Measurements from ENCODE around the gene DNAAF5.

The DNAAF5 gene

DNA sequence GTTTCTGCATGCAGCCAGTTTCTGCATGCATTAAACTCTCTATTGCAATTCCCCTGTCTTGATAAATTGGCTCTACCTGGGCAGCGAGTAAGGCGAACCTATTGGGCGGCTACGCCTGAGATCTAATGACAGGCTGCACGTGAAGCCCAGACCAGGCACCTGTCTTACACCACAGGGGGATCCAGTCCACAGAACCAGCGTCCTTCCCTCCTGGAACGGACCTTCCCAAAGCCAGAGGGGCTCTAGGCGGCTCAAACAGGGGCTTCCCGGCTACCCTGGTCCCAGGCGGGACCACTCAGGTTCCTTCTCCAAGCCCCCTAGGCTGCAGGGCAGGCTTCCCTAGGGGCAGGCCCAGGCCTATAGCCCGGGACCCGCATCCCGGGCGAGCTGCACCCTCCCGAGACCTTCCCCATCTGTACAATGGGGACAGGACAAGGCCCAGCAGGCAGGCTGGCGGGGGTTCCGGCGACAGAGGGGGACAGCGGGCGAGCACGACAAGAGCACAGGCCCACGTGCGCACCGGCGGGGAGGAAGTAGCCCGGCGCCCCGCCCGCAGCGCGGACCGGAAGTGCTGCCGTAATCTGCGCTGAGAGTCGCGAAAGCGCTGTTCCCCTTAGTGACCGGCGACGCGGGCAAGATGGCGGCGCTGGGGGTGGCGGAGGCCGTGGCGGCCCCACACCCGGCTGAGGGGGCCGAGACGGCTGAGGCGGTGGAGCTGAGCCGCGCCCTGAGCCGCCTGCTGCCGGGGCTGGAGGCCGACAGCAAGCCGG is at the start of gene DNAAF5:
Gene DNAAF5 (plus strand): TSS at position 616 of the 770 bp plus-strand sequence. CDS start 22 bp downstream, at position 638.
- peak; percentile 77 for DNase-seq

DNA sequence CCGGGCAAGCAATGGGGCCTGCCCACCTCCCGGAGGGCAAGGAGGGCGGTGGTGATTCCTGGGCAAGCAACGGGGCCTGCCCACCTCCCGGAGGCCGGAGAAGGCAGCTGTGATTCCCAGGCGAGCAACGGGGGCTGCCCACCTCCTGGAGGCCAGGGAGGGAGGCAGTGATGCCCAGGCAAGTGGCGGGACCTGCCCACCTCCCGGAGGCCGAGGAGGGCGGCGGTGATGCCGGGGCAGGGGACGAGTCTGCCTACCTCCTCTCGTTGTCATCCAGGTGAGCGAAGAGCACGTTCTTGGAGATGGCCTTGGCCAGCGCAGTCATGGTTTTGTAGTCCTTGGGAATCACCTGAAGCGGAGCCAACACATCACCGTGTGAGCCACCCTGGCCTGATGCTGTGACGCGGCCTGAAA is 49.5 kb upstream of the DNAAF5 start:
- DNase-seq: no peak

DNA sequence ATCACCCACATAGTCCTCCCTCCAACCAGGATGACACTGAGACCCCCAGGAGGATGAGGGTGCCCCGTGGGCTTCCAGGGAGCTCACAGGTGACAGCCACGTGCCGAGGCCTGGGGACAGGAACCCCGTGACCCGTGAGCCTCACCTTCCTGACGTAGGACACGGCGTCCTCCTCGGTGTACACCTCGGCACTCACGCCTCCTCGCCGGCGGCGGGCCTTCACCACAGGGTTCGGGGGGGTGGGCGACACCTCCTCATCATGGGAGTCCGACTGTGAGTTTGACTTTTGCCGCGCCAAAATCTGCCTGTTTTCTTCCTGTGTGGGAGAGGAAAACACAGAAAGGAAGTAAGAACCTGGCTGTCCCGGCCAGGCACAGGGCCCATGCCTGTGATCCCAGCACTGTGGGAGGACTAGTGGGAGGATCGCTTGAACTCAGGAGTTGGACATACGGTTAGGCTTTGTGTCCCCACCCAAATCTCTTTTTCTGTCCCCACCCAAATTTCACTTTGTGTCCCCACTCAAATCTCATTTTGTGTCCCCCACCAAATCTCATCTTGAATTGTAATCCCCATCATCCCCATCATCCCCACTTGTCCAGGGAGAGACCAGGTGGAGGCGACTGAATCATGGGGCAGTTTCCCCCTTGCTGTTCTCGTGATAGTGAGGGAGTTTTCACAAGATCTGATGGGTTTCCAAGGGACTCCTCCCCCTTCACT is 45.9 kb upstream of the DNAAF5 start:
- DNase-seq: no peak

DNA sequence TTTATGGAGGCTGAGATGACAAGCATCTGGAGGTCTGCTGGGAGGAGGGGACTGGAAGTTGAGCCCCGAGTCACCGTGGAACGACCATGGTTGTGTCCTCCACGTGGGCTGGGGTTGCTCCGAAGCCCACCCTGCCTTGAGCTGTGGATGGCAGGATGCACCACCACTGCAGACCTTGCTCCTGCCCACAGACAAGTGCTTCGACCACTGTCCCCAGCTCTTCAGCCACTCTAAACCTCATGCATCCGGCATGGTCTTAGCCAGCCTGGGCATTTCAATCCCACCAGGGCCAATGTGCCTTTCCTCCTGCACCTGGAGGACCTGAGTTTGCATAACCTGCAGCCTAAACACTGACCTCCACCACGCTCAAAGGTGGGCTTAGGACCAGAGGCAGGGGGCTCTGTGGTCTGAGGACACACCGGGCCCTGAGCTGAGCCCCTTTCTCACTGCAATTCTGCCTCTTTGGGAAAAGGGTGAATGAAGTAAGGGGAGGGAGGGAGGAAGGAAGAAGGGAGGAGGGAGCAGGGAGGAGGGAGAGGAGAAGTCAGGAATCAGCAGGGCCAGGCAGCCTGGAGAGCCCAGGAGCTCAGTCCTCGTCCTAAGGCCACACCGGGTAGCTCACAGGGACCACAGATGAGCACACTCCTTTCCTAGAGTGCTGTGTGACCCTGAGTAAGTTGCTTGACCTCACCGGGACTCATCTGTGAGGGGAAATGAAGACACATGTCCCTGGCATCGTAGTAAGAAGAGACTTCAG is 44.8 kb upstream of the DNAAF5 start:
- no peak for DNase-seq

- no peak for DNase-seq
Measured at GRCh38 chr7:682810-683209, 43.7 kb upstream of the DNAAF5 start.

GRCh38 chr7:683526-684205 is 42.8 kb upstream of the DNAAF5 start:
- no peak for DNase-seq

DNA sequence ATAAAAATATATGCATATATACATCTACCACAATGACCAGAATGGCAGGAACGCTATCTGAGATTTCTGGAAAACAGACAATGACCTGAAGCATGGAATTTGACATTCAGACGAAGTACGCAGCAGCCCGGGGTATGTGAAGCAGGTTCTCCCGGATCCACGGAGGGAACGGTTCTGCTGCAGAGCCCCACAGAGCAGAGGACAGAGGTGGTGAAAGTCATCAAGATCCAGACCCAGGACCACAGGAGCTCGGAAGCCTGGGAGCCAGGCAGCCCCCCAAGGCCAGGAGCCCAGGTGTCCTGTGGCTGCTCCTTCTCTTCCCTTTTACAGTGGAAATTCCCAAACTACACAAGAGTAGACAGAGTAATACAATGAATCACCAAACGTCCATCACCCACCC is 42.1 kb upstream of the DNAAF5 start:
- no peak for DNase-seq

DNA sequence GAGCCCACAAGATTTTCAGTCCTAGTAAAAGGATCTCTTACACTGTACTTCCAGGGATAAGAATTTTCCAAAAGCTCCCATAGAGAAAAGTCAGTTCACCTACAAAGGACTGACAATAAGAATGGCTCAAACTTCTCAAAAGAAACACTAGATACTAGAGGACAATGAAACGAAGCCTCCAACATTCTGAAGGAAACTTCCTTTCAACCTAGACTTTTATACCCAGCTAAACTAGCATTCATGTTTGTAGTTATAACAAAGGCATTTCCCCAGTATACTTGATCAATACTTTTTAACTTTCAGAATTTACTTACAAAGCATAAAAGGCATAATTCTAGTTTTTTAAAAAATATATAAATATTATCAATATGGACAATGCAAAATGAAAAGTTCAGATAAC is 41.0 kb upstream of the DNAAF5 start:
- DNase-seq: no peak

- DNase-seq: no peak
Measured at GRCh38 chr7:690478-691360, 35.8 kb upstream of the DNAAF5 start.

- DNase-seq: no peak
Measured at GRCh38 chr7:691361-692045, 35.0 kb upstream of the DNAAF5 start.

DNA sequence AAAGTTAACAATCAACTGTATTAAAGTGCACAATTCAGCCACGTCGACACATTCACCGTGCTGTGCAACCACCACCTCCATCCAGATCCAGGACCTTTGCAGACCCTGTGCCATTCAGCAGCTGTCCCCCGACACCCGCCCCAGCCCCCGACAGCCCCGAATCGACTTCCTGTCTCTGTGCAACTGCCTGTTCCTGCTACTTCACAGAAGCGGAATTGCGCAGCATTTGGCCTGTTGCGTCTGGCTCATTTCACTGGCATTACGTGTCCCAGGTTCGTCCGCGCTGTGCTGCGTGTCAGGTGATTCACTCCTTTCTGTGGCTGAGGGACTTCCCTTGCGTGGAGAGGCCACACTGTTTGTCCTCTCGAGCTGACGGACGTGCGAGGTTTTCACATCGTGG is 33.2 kb upstream of the DNAAF5 start:
- DNase-seq: no peak

DNA sequence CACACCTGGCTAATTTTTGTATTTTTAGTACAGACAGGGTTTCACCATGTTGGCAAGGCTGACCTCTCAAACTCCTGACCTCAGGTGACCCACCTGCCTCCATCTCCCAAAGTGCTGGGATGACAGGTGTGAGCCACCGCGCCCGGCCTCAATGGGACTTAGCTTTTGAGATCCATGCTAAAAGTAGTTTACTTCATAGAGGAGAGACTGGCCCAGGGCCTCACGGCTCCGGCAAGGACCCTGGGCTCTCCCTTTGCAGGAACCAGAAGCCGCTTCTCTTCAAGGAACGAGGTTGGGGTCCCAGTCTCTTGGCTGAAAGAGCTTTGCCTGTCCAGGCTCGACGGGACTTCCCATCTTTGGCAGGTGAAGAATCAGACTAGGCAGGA is 30.1 kb upstream of the DNAAF5 start:
- no peak for DNase-seq

DNA sequence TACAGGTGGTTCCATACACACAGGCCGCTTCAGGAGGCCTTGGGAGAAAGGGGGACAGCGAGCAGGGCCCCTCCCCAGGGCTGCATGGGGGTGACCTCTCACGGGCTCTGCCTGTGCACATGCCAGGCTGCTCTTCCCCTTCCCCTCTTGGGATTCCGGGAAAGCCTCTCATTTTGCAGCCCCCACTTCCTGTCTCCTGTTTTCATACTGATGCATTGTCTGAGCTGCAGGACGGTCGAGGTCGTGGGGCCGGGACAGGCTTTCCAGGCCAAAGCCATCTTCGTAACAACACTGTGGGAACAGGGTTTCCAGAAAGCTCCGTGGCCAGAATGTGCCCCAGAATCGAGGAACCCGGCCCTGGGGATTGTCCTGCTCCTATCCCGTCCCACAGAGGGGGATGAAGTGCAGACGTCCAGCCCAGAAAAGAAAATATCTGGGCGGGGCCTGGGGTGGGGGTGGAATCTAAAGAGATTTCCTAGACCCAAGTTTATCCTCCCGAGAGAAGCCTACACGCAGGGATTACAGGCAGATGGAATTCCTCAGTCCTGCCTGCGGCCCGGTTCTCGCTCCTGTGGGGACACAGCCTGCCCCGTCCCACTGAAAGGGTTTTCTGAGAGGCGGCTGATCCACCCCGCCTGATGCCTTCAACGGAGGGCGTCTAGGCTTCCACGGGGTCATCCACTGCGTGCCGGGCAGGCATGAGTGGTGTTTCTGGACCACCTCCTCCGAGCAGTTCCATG is 29.5 kb upstream of the DNAAF5 start:
- no peak for DNase-seq

GRCh38 chr7:698515-699475 is 27.7 kb upstream of the DNAAF5 start:
- DNase-seq: no peak

GRCh38 chr7:699476-700170 is 26.9 kb upstream of the DNAAF5 start:
- DNase-seq: no peak

DNA sequence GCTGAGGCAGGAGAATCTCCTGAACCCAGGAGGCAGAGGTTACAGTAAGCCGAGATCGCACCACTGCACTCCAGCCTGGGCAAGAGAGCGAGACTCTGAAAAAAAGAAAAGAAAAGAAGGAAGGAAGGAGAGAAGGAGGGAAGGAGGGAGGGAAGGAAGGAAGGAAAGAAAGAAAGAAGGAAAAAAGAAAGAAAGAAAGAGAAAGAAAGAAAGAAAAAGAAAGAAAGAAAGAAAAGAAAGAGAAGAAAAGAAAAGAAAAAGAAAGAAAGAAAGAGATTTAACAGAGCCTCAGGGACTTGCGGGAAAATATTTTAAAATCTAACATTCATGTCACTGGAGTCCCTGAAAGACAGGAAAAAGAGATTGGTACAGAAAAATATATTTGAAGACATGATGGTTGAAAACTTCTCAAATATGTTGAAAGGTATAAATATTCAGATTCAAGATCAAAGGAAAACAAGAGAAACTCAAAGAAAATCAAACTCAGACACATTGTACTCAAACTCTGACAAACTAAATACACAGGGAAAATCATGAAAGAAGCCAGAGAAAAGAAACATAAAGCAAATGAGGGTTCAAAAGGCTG is 25.3 kb upstream of the DNAAF5 start:
- DNase-seq: no peak

- DNase-seq: no peak
Measured at GRCh38 chr7:703049-703448, 23.4 kb upstream of the DNAAF5 start.

DNA sequence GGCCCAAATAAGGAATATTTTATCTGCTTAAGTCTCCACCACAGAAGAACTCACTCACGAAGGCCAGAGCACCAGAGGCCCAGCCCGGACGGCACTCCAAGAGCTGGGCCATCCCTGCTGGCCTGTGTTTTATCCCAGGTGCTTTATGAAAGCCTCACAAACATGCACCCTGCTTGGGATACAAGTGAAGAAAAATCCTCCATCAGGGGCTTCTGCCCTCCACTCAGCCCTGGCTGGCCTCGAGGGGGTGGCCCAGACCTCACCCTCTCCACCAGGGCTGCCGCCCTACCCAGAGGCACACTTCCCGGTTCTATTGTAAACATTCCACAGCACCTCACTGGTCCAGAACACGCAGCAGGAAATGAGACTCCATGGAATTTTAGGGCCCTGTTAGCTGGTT is 19.8 kb upstream of the DNAAF5 start:
- DNase-seq: no peak

Data from DMS79 (cell line).